Measurements from ENCODE around the gene TEAD1.

GRCh38 chr11:12762696-12763324, 88.6 kb downstream of the TEAD1 start:
- TF ChIP-seq CTCF (IDR thresholded peaks at IDR 0.05) (no peak), POLR2A (IDR thresholded peaks at IDR 0.05) (no peak)
